ENCODE results near the gene ZP1. TPM values are rescaled to one million over a fixed set of nuclear protein-coding genes. Genes with fewer than 3 reads are reported as not detected.

ZP1 gene
- total and polyA plus RNA-seq, 2 of the 13 experiments (the other 11 are each of a cell fraction or from before 2014, with no cell fraction given), result 0.16 TPM; not detected in 1

DNA sequence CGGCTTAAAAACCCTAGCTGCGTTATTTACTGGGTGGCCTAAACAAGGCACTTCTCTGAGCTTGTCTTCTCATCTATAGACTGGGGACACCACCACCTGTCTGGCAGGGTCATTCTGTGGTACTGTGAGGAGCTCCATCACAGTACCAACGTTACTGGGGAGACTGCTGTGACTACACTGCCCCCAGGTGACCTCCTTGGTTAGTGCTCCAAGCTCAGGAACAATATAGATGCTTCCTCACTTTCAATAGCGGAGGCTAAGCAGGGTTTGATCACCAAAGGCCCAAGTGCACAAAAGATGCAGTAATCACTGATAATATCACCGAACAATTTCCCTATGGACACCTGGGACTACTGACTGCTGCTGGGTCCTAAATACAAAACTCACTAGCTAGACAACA is 20.2 kb downstream of the ZP1 start (continued):
- TF ChIP-seq CBX5 (CRISPR knock-in tag; IDR thresholded peaks at IDR 0.05; ENCODE audit: borderline replicate concordance) (peak; percentile 50; the same call in 1 of the 2 replicates), RAD21 (CRISPR knock-in tag; IDR thresholded peaks at IDR 0.05) (peak; percentile 93), MIXL1 (CRISPR knock-in tag; IDR thresholded peaks at IDR 0.05) (0 out of 2 replicates have a peak, but pooled peaks have one; percentile 21), HOXA3 (CRISPR knock-in tag; IDR thresholded peaks at IDR 0.05) (0 out of 2 replicates have a peak, but pooled peaks have one; percentile 15), ZNF264 (CRISPR knock-in tag; IDR thresholded peaks at IDR 0.05) (no peak), ELF3 (CRISPR knock-in tag; IDR thresholded peaks at IDR 0.05) (0 out of 2 replicates have a peak, but pooled peaks have one; percentile 40), GATAD2A (CRISPR knock-in tag; IDR thresholded peaks at IDR 0.05) (0 out of 2 replicates have a peak, but pooled peaks have one; percentile 28), ERF (CRISPR knock-in tag; IDR thresholded peaks at IDR 0.05) (0 out of 2 replicates have a peak, but pooled peaks have one; percentile 48), ARNT2 (CRISPR knock-in tag; IDR thresholded peaks at IDR 0.05; ENCODE audit: low read depth) (no peak), CEBPB (IDR thresholded peaks at IDR 0.05; ENCODE audit: borderline replicate concordance, low read depth, low read length) (no peak), CENPX (CRISPR knock-in tag; IDR thresholded peaks at IDR 0.05) (no peak), NFIC (IDR thresholded peaks at IDR 0.05; ENCODE audit: low read length) (no peak), STAG1 (CRISPR knock-in tag; IDR thresholded peaks at IDR 0.05) (peak; percentile 99), ZFP41 (CRISPR knock-in tag; IDR thresholded peaks at IDR 0.05; ENCODE audit: borderline replicate concordance) (no peak), SP5 (CRISPR knock-in tag; IDR thresholded peaks at IDR 0.05; ENCODE audit: borderline replicate concordance, low read depth) (0 out of 2 replicates have a peak, but pooled peaks have one; percentile 4), TGIF2 (CRISPR knock-in tag; IDR thresholded peaks at IDR 0.05) (no peak)
- TF ChIP-seq, protein P1, sequence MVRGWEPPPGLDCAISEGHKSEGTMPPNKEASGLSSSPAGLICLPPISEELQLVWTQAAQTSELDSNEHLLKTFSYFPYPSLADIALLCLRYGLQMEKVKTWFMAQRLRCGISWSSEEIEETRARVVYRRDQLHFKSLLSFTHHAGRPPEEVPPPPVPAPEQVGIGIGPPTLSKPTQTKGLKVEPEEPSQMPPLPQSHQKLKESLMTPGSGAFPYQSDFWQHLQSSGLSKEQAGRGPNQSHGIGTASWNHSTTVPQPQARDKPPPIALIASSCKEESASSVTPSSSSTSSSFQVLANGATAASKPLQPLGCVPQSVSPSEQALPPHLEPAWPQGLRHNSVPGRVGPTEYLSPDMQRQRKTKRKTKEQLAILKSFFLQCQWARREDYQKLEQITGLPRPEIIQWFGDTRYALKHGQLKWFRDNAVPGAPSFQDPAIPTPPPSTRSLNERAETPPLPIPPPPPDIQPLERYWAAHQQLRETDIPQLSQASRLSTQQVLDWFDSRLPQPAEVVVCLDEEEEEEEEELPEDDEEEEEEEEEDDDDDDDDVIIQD (CRISPR knock-in tag; IDR thresholded peaks at IDR 0.05; ENCODE audit: low read depth), result no peak
- TF ChIP-seq, protein P2, sequence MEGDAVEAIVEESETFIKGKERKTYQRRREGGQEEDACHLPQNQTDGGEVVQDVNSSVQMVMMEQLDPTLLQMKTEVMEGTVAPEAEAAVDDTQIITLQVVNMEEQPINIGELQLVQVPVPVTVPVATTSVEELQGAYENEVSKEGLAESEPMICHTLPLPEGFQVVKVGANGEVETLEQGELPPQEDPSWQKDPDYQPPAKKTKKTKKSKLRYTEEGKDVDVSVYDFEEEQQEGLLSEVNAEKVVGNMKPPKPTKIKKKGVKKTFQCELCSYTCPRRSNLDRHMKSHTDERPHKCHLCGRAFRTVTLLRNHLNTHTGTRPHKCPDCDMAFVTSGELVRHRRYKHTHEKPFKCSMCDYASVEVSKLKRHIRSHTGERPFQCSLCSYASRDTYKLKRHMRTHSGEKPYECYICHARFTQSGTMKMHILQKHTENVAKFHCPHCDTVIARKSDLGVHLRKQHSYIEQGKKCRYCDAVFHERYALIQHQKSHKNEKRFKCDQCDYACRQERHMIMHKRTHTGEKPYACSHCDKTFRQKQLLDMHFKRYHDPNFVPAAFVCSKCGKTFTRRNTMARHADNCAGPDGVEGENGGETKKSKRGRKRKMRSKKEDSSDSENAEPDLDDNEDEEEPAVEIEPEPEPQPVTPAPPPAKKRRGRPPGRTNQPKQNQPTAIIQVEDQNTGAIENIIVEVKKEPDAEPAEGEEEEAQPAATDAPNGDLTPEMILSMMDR (CRISPR knock-in tag; IDR thresholded peaks at IDR 0.05), result peak; percentile 95
